Aorta (tissue), 5 donors: ENCODE data around the gene TUBGCP6. TPM values are rescaled to one million over a fixed set of nuclear protein-coding genes. Genes with fewer than 3 reads are reported as not detected.
A peak's percentile ranks its signal among the peaks of the same experiment; 100 is the strongest.

Experiments
- ATAC-seq: fragments of 200-7000 bp; cut with Tn5 transposase; one replicate; pipeline ENCODE4 v1.9.1; 2022; ENCODE audit warnings: moderate library complexity; ENCODE audit not compliant: low FRiP score
- DNase-seq, 2 donors: peaks; one replicate each; pipeline ENCODE4 v3.0.0-alpha.2; 2020
- H3K27ac ChIP-seq, 2 donors: one replicate each; pipeline ENCODE4 v1.5.1; 2013; ENCODE audit warnings: low read length in 2 of 2, mild to moderate bottlenecking in 2 of 2, moderate library complexity in 2 of 2, control low read depth in 1 of 2, inconsistent platforms in 1 of 2, low read depth in 1 of 2
- H3K27me3 ChIP-seq, 2 donors: one replicate each; pipeline ENCODE4 v1.6.1; 2013; ENCODE audit warnings: control low read depth in 1 of 2, low read length in 1 of 2, mild to moderate bottlenecking in 1 of 2, moderate library complexity in 1 of 2; ENCODE audit not compliant: insufficient read depth in 2 of 2, control insufficient read depth in 1 of 2
- H3K36me3 ChIP-seq, 2 donors: one replicate each; pipeline ENCODE4 v1.6.1; 2013; ENCODE audit warnings: control low read depth in 1 of 2, low read length in 1 of 2, mild to moderate bottlenecking in 1 of 2; ENCODE audit not compliant: insufficient read depth in 2 of 2, control insufficient read depth in 1 of 2
- H3K4me1 ChIP-seq, 2 donors: one replicate each; pipeline ENCODE4 v1.6.1; 2013; ENCODE audit warnings: low read length in 2 of 2, control low read depth in 1 of 2, mild to moderate bottlenecking in 1 of 2, moderate library complexity in 1 of 2; ENCODE audit not compliant: insufficient read depth in 2 of 2, control insufficient read depth in 1 of 2
- H3K4me3 ChIP-seq, 2 donors: one replicate each; pipeline ENCODE4 v1.5.1; 2013; ENCODE audit warnings: low read length in 2 of 2, control low read depth in 1 of 2, mild to moderate bottlenecking in 1 of 2
- H3K9me3 ChIP-seq: one replicate; pipeline ENCODE4 v1.6.1; 2013; ENCODE audit warnings: mild to moderate bottlenecking, low read length; ENCODE audit not compliant: control insufficient read depth
- WGBS, 2 donors: extraction: QIAGEN DNeasy Blood & Tissue Kit; methylation state at CpG; one replicate each; pipeline ENCODE4 v1.1.7; 2013; 5-methylcytosine and 5-hydroxymethylcytosine counted together
- intact Hi-C, 2 donors: fragments of 100-400 bp; cut with DNase I; formaldehyde crosslinking; loops; one replicate each; pipeline versions ENCODE4 v1.14.2 to v1.15.0; 2022
- polyA plus RNA-seq, 2 donors: library from polyadenylated mRNA; stranded (reverse); fragments of 200-250 nt; gene quantifications; one replicate each; pipeline ENCODE4 v1.2.3, GENCODE V29; 2013
- total RNA-seq, 2 donors: library from RNA; stranded (reverse); fragmentation: NEBNext Ultra II Directional; extraction: Animal tissue kit (Norgen Biotek cat#: 25700); gene quantifications; one replicate each; pipeline ENCODE4 v1.2.1, GENCODE V29; 2021
- donor health status: healthy with polysubstance abuse.
- donor health status: Bipolar disorder and iron deficiency.
- donor health status: DM: no; HTN: no; CAD: no.
- donor health status: DM: no; HTN: no; CAD: no.
- donor health status: DM: yes; HTN: yes; CAD: no.

TUBGCP6 gene
- total and polyA plus RNA-seq, 4 donors = 7.0 to 134 (median 39.3) TPM

DNA sequence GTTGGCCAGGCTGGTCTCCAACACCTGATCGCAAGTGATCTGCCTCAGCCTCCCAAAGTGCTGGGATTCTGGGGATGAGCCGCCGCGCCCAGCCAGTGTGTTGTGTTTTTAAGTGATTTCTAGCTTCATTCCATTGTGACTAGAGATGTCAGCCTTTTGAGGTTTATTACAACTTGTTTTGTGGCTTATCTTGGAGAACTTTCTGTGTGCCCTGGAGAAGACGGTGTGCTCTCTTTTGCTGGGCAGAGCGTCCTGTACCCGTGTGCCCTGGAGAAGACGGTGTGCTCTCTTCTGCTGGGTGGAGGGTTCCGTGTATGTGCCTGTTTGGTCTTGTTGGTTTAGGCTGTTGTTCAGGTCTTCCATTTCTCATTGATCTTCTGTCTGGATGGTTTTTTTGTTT is 31.6 kb downstream of the TUBGCP6 start:
- DNase-seq (no peak), ATAC-seq (no peak)
- no peaks in the 10 kb centered on the region for H3K27me3 ChIP-seq
- intact Hi-C loops = no loop called here
- H3K36me3 ChIP-seq = peaks cover 0 to 14% of the 10 kb centered on the region in 2 donors
- H3K4me3 ChIP-seq = no peak overlapping the region
- H3K27ac ChIP-seq = no peak overlapping the region
- WGBS, 2 donors = 96 to 98% methylated on average over 9 of the region's 9 CpGs
- no peaks in the 10 kb centered on the region for H3K9me3 ChIP-seq
- no peaks in the 10 kb centered on the region for H3K4me1 ChIP-seq

DNA sequence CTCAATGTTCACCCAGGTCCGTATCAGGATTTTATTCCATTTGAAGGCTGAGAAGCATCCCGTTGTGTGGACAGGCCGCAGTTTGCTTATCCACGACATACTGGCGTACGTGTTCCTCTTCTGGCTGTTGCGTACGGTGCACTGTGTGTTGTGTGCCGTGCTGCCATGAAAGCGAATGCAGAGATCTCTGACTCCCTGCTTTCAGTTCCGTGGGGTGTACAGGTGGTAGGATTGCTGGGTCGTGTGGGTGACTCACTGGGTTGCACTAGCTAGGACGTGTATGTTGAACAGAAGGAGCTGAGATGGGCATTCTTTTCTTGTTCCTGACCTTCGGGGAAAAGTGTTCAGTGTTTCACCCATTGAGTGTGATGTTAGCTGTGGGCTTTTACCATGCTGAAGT is 33.7 kb downstream of the TUBGCP6 start:
- WGBS, 2 donors = 89 to 90% methylated on average over 14 of the region's 14 CpGs
- DNase-seq (no peak), ATAC-seq (no peak)
- intact Hi-C loops = no loop called here
- Histone ChIP-seq H3K4me1 (no peaks in the 10 kb centered on the region), H3K9me3 (no peaks in the 10 kb centered on the region), H3K27ac (no peak overlapping the region), H3K27me3 (no peaks in the 10 kb centered on the region), H3K4me3 (no peak overlapping the region), H3K36me3 (peaks cover 0 to 5% of the 10 kb centered on the region in 2 donors)

DNA sequence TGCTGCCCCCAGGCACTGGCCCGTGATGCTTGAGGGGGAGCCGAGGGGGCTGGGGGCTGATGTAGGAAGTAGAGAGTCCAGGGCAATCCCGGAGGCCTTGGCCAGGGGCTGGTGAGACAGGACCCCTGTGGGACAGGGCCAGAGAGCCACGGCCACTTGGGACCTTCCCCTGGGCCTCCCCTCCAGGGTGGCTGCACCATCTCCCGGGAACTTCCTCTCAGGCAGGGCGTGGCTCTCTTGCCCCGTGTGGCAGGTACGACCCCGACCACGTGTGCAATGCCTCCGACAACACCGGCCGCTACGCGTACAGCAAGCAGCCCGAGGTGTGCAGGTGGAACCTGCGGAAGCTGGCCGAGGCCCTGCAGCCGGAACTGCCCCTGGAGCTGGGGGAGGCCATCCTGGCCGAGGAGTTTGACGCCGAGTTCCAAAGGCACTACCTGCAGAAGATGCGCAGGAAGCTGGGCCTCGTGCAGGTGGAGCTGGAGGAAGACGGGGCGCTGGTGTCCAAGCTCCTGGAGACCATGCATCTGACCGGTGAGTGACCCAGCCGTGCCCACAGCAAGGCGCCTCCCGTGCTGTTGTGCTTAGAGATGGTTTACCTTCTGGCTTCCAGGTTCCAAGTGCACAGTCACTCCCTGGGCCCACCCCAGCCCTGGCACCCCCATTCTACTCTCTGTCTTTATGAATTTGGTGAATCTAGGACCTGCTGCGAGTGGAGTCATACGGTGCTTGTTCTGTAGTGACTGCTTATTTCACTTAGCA is 34.3 kb downstream of the TUBGCP6 start:
- intact Hi-C loops = no loop called here
- Histone ChIP-seq H3K9me3 (no peaks in the 10 kb centered on the region), H3K4me1 (no peaks in the 10 kb centered on the region), H3K36me3 (peaks cover 0 to 5% of the 10 kb centered on the region in 2 donors), H3K4me3 (no peak overlapping the region), H3K27me3 (no peaks in the 10 kb centered on the region), H3K27ac (no peak overlapping the region)
- DNase-seq = no peak
- 90 to 91% methylated on average over 32 of the region's 32 CpGs for WGBS, 2 donors
- no peak for ATAC-seq

DNA sequence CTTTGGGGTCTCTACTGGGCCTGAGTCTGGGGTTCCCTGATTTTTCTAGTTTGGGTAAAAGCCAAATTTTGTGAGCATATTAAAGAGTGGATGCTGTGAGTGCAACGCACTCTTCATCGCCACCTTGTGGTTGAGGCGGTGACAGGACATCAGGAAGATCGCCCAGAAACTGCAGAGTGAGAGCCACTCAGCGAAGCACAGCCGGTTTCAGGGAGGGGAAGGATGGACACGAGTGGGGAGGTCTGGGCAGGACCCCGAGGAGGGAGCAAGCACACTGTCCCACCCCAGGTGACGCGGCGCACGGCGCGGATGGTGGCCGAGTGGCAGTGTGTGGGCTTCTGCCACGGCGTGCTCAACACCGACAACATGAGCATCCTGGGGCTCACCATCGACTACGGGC is 34.9 kb downstream of the TUBGCP6 start:
- intact Hi-C loops = loop anchor here (5.0 to 10.0 kb wide), 4 partner anchors 58 to 285 kb away; partner anchors contain the start of gene PIM3 (in 1 of the 2)
- Histone ChIP-seq H3K27ac (no peak overlapping the region), H3K4me3 (no peak overlapping the region), H3K36me3 (peaks cover 0 to 5% of the 10 kb centered on the region in 2 donors), H3K4me1 (no peaks in the 10 kb centered on the region), H3K27me3 (no peaks in the 10 kb centered on the region), H3K9me3 (no peaks in the 10 kb centered on the region)
- WGBS, 2 donors = 61% methylated on average over 20 of the region's 20 CpGs
- DNase-seq (peak; percentile 80 to 88), ATAC-seq (peak; percentile 61)

DNA sequence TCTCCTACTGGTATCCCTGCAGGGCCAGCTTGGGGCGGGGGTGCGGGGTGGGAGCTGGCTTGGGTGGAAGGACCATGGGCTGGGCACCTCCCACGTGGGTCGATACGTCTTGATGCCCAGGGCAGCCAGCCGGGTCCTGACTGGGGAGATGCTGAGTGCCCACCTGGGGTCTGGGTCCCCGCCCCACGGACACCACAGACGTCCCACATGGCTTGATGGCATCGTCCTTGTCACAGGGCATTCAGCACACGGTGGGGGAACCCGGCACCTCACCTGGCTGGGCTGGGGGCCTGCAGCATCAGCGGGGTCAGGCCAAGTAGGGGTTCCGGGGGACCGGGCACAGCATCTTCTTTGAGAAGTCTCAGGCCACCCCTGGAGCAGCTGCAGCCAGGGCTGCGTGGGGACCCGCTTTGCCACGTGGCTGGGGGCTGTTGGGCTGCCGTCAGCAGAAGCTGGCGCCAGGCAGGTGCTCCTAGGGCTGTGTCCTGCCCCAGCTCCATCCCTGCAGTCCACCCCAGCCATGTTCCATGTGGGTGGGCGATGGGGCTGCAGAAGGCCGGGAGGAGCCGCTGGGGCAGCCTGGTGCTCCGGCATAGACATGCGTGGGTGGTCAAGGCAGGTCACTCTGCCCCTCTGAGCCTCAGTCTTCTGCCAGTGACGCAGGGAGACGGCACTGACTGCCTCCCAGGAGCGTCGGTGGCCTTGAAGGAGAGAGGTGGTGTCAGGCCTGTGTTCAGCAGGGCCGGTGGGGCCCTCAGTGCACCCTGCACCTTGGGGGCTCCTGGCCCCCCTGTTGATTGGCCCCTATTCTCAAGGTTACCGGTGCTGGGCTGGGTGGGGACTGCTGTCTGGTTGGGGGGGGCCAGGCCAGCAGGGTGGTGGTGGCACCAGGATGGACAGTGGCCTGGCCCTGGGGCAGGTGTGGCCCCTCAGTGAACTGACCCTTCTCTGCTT is 35.6 kb downstream of the TUBGCP6 start:
- peaks cover 0 to 5% of the 10 kb centered on the region in 2 donors for H3K36me3 ChIP-seq

DNA sequence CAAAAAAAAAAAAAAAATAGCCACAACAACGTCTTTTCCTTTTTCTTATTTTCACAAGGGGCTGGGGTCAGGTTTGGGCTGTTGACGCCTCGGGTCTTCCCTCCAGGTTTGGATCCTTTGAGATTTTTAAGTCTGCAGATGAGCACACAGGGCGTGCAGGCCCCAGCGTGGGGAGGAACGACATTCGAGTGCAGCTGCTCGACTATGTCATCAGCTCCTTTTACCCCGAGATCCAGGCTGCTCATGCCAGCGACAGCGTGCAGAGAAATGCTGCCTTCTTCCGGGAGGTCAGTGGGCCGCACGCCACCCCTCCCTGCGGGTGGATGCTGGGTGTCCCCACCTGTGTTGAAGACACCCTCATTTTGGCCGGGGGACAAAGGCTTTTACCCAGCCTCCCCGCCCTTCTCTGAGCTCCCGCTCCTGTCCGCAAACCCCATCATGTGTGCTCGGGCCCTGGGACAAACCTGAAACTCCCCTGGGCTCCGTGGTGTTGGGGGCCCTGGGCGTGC is 36.3 kb downstream of the TUBGCP6 start:
- intact Hi-C loops = loop anchor here (5.0 to 10.0 kb wide), 4 partner anchors 56 to 284 kb away; partner anchors contain the start of gene PIM3 (in 1 of the 2)
- Histone ChIP-seq H3K36me3 (peaks cover 0 to 5% of the 10 kb centered on the region in 2 donors), H3K4me3 (no peak overlapping the region), H3K4me1 (no peaks in the 10 kb centered on the region), H3K27me3 (no peaks in the 10 kb centered on the region), H3K9me3 (no peaks in the 10 kb centered on the region), H3K27ac (no peak overlapping the region)
- WGBS, 2 donors = 84 to 85% methylated on average over 21 to 22 of the region's 22 CpGs
- DNase-seq (peak in 1 of 2 donors; percentile 41), ATAC-seq (no peak)

More for the DNA sequence above, 35.6 kb downstream of the TUBGCP6 start:
- no peak for DNase-seq
- Histone ChIP-seq H3K27ac (no peak overlapping the region), H3K27me3 (no peaks in the 10 kb centered on the region), H3K4me3 (no peak overlapping the region), H3K9me3 (no peaks in the 10 kb centered on the region), H3K4me1 (no peaks in the 10 kb centered on the region)
- ATAC-seq = peak; percentile 14
- intact Hi-C loops = loop anchor here (5.0 to 10.0 kb wide), 4 partner anchors 57 to 284 kb away; partner anchors contain the start of gene PIM3 (in 1 of the 2)
- 72% methylated on average over 31 of the region's 31 CpGs for WGBS, 2 donors

DNA sequence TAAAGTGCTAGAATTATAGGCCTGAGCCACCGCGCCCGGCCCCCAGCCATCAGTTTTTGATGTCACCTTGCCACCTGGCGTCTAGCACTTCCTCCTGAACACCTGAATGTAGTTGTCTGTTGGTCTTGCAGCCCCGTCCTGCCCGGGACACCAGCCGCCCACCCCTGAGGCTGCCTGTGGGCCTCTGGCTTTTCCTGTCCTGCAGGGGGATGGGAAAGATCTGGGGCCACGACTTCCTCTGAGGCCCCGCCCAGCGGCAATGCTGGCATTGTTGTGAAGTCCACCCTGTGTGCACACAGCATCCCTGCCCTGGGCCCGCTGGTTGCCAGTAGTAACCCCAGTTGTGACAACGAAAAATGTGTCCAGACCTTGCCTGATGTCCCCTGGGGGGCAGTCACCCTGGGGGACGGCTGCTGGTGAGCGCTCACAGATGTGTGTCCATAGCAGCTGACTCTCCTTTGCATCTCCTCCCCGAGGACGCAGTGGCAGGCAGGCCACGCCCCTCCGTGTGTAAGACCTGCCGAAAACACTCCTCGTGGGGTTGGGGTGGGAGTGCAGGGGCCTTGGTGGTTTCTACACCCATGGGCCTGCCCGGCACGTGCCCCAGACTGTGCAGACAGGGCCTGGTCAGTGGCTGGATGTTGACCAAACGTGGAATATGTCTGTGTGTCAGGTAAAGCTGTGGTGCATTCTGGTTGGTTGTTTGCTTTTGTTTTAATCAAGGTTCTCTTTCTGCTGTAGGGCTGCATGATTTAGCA is 37.3 kb downstream of the TUBGCP6 start:
- intact Hi-C loops = loop anchor here (5.0 to 10.0 kb wide), 4 partner anchors 55 to 283 kb away; partner anchors contain the start of gene PIM3 (in 1 of the 2)

DNA sequence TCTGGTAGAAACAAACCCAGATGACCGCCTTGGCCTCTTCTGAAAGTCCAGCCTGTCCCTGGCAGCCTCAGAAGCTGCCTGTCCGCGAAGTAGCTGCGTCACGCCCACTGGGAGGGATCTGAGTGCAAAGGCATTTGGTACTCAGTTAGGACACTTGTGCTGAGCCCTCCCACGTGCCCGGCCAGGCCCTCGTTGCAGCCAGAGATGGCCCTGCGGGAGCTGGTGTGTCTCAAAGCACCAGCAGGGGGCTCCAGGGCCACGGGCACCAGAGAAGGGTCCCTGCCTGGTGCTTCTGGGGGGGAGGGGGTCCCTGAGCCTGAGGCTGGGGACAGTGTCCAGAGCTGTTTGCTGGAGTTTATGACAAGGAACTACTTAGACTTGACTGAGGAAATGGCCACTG is 38.2 kb downstream of the TUBGCP6 start:
- Histone ChIP-seq H3K27ac (no peak overlapping the region), H3K4me1 (no peaks in the 10 kb centered on the region), H3K27me3 (no peaks in the 10 kb centered on the region), H3K9me3 (no peaks in the 10 kb centered on the region), H3K36me3 (peaks cover 0 to 2% of the 10 kb centered on the region in 2 donors), H3K4me3 (no peak overlapping the region)
- ATAC-seq (no peak), DNase-seq (peak in 1 of 2 donors; percentile 66)
- intact Hi-C loops = loop anchor here (5.0 to 10.0 kb wide), 4 partner anchors 54 to 282 kb away; partner anchors contain the start of gene PIM3 (in 1 of the 2)
- WGBS, 2 donors = 40 to 42% methylated on average over 10 of the region's 10 CpGs

More for the DNA sequence above, 37.3 kb downstream of the TUBGCP6 start:
- Histone ChIP-seq H3K4me1 (no peaks in the 10 kb centered on the region), H3K4me3 (no peak overlapping the region), H3K27ac (no peak overlapping the region), H3K27me3 (no peaks in the 10 kb centered on the region), H3K9me3 (no peaks in the 10 kb centered on the region), H3K36me3 (peaks cover 0 to 5% of the 10 kb centered on the region in 2 donors)
- DNase-seq (peak in 1 of 2 donors; percentile 45), ATAC-seq (no peak)
- 73 to 79% methylated on average over 23 of the region's 23 CpGs for WGBS, 2 donors
